BLaER1 (cell line): ENCODE data around the gene NUP205.
"Not testable (repeated sequence)": the region's sequence is repeated elsewhere in the genome, so short reads cannot be mapped to it uniquely, and the experiment has no call there.

ENCODE experiments used
- H3K27ac ChIP-seq: shearing (Covaris generic); formaldehyde crosslinking; 2 replicates; pipeline ENCODE4 v1.8.1; 2022
- H3K27me3 ChIP-seq: shearing (Covaris generic); formaldehyde crosslinking; 2 replicates; pipeline ENCODE4 v1.8.1; 2022
- H3K36me3 ChIP-seq: shearing (Covaris generic); formaldehyde crosslinking; 2 replicates; pipeline ENCODE4 v1.8.1; 2022
- H3K4me1 ChIP-seq: shearing (Covaris generic); formaldehyde crosslinking; 2 replicates; pipeline ENCODE4 v1.8.1; 2022
- H3K4me2 ChIP-seq: shearing (Covaris generic); formaldehyde crosslinking; 2 replicates; pipeline ENCODE4 v1.8.1; 2022
- H3K4me3 ChIP-seq: shearing (Covaris generic); formaldehyde crosslinking; 2 replicates; pipeline ENCODE4 v1.8.1; 2022
- H3K9ac ChIP-seq: shearing (Covaris generic); formaldehyde crosslinking; 2 replicates; pipeline ENCODE4 v1.8.1; 2022
- H3K9me3 ChIP-seq: shearing (Covaris generic); formaldehyde crosslinking; 2 replicates; pipeline ENCODE4 v1.8.1; 2022
- H4K20me1 ChIP-seq: shearing (Covaris generic); formaldehyde crosslinking; 2 replicates; pipeline ENCODE4 v1.8.1; 2022
- Cebpa-rat ChIP-seq: shearing (Covaris generic); IDR thresholded peaks from 2 replicates; pipeline ENCODE4 v1.8.1; 2022

NUP205 gene

GRCh38 chr7:135616136-135616535 lies 58.4 kb downstream of the NUP205 start:
- Histone ChIP-seq H3K27ac (no peak overlapping the region), H3K4me1 (no peaks in the 10 kb centered on the region), H3K4me3 (no peak overlapping the region), H3K36me3 (peaks cover 74% of the 10 kb centered on the region), H3K9me3 (no peaks in the 10 kb centered on the region), H3K4me2 (no peak overlapping the region), H4K20me1 (no peaks in the 10 kb centered on the region), H3K9ac (no peak overlapping the region), H3K27me3 (no peaks in the 10 kb centered on the region)
- no peak for TF ChIP-seq Cebpa-rat

- H3K4me1 ChIP-seq, result no peaks in the 10 kb centered on the region
- no peaks in the 10 kb centered on the region for H4K20me1 ChIP-seq
- no peak overlapping the region for H3K4me2 ChIP-seq
- H3K4me3 ChIP-seq, result no peak overlapping the region
- H3K27ac ChIP-seq, result no peak overlapping the region
- no peaks in the 10 kb centered on the region for H3K27me3 ChIP-seq
- H3K9me3 ChIP-seq, result no peaks in the 10 kb centered on the region
- H3K9ac ChIP-seq, result no peak overlapping the region
- peaks cover 70% of the 10 kb centered on the region for H3K36me3 ChIP-seq
- no peak for TF ChIP-seq Cebpa-rat
Observed at GRCh38 chr7:135617781-135618180, 60.1 kb downstream of the NUP205 start.

- no peak overlapping the region for H3K4me3 ChIP-seq
- no peak overlapping the region for H3K4me2 ChIP-seq
- H3K36me3 ChIP-seq, result peaks cover 74% of the 10 kb centered on the region
- H3K27me3 ChIP-seq, result no peaks in the 10 kb centered on the region
- no peaks in the 10 kb centered on the region for H3K4me1 ChIP-seq
- no peak overlapping the region for H3K27ac ChIP-seq
- H3K9ac ChIP-seq, result no peak overlapping the region
- no peak; the same call in 1 of the 2 replicates for TF ChIP-seq Cebpa-rat
- no peaks in the 10 kb centered on the region for H3K9me3 ChIP-seq
- no peaks in the 10 kb centered on the region for H4K20me1 ChIP-seq
Observed at GRCh38 chr7:135618510-135618909, 60.8 kb downstream of the NUP205 start.

GRCh38 chr7:135620447-135620846 lies 62.7 kb downstream of the NUP205 start:
- Histone ChIP-seq H3K36me3 (peaks cover 86% of the 10 kb centered on the region), H4K20me1 (no peaks in the 10 kb centered on the region), H3K9me3 (no peaks in the 10 kb centered on the region), H3K4me2 (no peak overlapping the region), H3K4me3 (no peak overlapping the region), H3K4me1 (no peaks in the 10 kb centered on the region), H3K27ac (no peak overlapping the region), H3K27me3 (no peaks in the 10 kb centered on the region), H3K9ac (no peak overlapping the region)
- no peak for TF ChIP-seq Cebpa-rat

GRCh38 chr7:135620980-135621850 lies 63.5 kb downstream of the NUP205 start:
- Histone ChIP-seq H3K27me3 (no peaks in the 10 kb centered on the region), H3K4me3 (no peak overlapping the region), H4K20me1 (no peaks in the 10 kb centered on the region), H3K9ac (no peak overlapping the region), H3K4me1 (no peaks in the 10 kb centered on the region), H3K36me3 (peaks cover 88% of the 10 kb centered on the region), H3K9me3 (no peaks in the 10 kb centered on the region), H3K4me2 (no peak overlapping the region), H3K27ac (no peak overlapping the region)
- no peak for TF ChIP-seq Cebpa-rat

- Histone ChIP-seq H4K20me1 (no peaks in the 10 kb centered on the region), H3K4me2 (no peak overlapping the region), H3K9me3 (no peaks in the 10 kb centered on the region), H3K36me3 (peaks cover 95% of the 10 kb centered on the region), H3K4me1 (no peaks in the 10 kb centered on the region), H3K27me3 (no peaks in the 10 kb centered on the region), H3K9ac (no peak overlapping the region), H3K4me3 (no peak overlapping the region), H3K27ac (no peak overlapping the region)
- no peak for TF ChIP-seq Cebpa-rat
Observed at GRCh38 chr7:135634191-135634878, 76.6 kb downstream of the NUP205 start.

GRCh38 chr7:135639690-135640089 lies 82.0 kb downstream of the NUP205 start:
- H3K27me3 ChIP-seq, H3K9ac ChIP-seq, H3K27ac ChIP-seq, H3K4me3 ChIP-seq, H3K9me3 ChIP-seq, H3K4me1 ChIP-seq, H3K4me2 ChIP-seq, H4K20me1 ChIP-seq: not testable (repeated sequence)
- peaks cover 98% of the 10 kb centered on the region for H3K36me3 ChIP-seq

- no peak overlapping the region for H3K27ac ChIP-seq
- H3K4me1 ChIP-seq, result no peaks in the 10 kb centered on the region
- H3K27me3 ChIP-seq, result no peaks in the 10 kb centered on the region
- H3K4me2 ChIP-seq, result no peak overlapping the region
- H3K4me3 ChIP-seq, result no peak overlapping the region
- H3K9me3 ChIP-seq, result no peaks in the 10 kb centered on the region
- no peaks in the 10 kb centered on the region for H4K20me1 ChIP-seq
- no peak overlapping the region for H3K9ac ChIP-seq
- H3K36me3 ChIP-seq, result peaks cover 94% of the 10 kb centered on the region
- no peak for TF ChIP-seq Cebpa-rat
Observed at GRCh38 chr7:135644154-135644553, 86.4 kb downstream of the NUP205 start.

GRCh38 chr7:135644729-135645128 lies 87.0 kb downstream of the NUP205 start:
- Histone ChIP-seq H3K9ac (no peak overlapping the region), H3K36me3 (peaks cover 94% of the 10 kb centered on the region), H4K20me1 (no peaks in the 10 kb centered on the region), H3K4me2 (no peak overlapping the region), H3K27me3 (no peaks in the 10 kb centered on the region), H3K4me1 (no peaks in the 10 kb centered on the region), H3K9me3 (no peaks in the 10 kb centered on the region), H3K27ac (no peak overlapping the region), H3K4me3 (no peak overlapping the region)
- no peak for TF ChIP-seq Cebpa-rat

- H3K4me1 ChIP-seq, result no peaks in the 10 kb centered on the region
- peaks cover 93% of the 10 kb centered on the region for H3K36me3 ChIP-seq
- H3K4me3 ChIP-seq, result no peak overlapping the region
- no peak overlapping the region for H3K4me2 ChIP-seq
- H3K9me3 ChIP-seq, result no peaks in the 10 kb centered on the region
- H3K9ac ChIP-seq, result no peak overlapping the region
- no peak for TF ChIP-seq Cebpa-rat
- no peak overlapping the region for H3K27ac ChIP-seq
- H3K27me3 ChIP-seq, result no peaks in the 10 kb centered on the region
- H4K20me1 ChIP-seq, result no peaks in the 10 kb centered on the region
Observed at GRCh38 chr7:135645296-135645904, 87.7 kb downstream of the NUP205 start.
